ENCODE results near the gene KCNA5.
A peak's percentile ranks its signal among the peaks of the same experiment; 100 is the strongest.

Gene KCNA5

GRCh38 chr12:5068619-5069018, 24.9 kb downstream of the KCNA5 start:
- no peak for DNase-seq

- no peak for DNase-seq
Observed at GRCh38 chr12:5070090-5070489, 26.4 kb downstream of the KCNA5 start.

- no peak for DNase-seq
Observed at GRCh38 chr12:5071496-5071895, 27.8 kb downstream of the KCNA5 start.

- DNase-seq, result no peak
Observed at GRCh38 chr12:5072311-5072710, 28.6 kb downstream of the KCNA5 start.

- no peak for DNase-seq
Observed at GRCh38 chr12:5073054-5073453, 29.4 kb downstream of the KCNA5 start.

- DNase-seq, result no peak
Observed at GRCh38 chr12:5073853-5074252, 30.2 kb downstream of the KCNA5 start.

DNA sequence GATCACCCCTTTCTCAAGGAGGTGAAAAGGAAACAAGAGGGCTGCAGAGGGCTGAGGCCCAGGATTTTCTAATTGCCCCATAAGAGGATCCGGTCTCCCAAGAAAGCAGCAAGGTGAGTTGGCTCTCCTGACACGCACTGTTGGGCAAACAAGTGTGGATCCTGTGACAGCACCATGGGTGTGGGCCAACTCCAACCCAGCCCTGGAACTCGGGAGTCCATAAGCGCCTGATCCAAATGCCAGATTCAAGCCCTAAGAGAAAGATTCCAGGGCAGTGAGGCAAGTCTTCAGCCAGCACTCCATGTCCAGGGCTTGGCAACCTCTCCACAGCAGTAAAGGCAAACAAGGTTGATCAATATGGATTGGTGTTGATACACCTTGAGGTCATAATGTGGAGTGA, 33.1 kb downstream of the KCNA5 start:
- no peak for DNase-seq

GRCh38 chr12:5078423-5078822, 34.7 kb downstream of the KCNA5 start:
- no peak for DNase-seq

DNA sequence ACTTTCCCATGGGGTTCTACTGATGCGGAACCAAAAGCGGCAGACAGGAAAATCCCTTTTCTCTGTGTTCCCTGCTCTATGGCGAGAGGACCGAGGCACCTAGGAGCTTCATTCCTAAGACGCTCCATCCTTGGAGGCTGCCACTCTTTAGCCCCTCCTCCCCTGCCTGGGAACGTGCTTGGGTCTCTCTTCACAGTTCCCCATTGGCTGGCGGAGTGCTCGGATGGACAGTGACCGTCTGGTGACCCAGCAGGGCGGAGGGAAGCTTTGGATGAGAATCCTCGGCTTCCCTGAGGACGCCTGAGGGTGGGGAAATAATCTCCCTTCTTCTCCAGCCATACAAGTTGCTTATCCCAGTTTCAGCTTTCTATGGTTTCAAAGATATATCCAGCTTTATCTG, 37.3 kb downstream of the KCNA5 start:
- DNase-seq, result no peak

GRCh38 chr12:5083955-5084849, 40.5 kb downstream of the KCNA5 start:
- peak in 1 of 2 donors; percentile 24 for DNase-seq

DNA sequence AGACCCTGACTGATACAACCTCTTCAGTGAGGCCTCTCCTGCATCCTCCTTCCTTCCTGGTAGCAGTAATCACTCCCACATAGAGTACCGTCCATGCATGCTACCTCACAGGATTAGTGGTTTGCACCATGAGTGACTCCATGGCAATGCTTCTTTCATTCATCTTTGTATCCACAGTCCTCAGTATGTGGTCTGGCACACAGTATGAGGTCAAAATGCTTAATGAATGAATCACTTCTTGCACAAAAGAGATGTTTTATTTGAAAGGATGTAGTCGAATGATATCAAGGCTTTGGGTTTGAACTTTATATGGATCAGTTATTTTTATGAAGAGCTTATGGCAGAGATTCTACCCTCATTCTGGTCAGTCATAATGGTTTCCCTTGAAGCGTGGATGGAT, 42.2 kb downstream of the KCNA5 start:
- no peak for DNase-seq

- DNase-seq, result no peak
Observed at GRCh38 chr12:5087831-5088554, 44.3 kb downstream of the KCNA5 start.

DNA sequence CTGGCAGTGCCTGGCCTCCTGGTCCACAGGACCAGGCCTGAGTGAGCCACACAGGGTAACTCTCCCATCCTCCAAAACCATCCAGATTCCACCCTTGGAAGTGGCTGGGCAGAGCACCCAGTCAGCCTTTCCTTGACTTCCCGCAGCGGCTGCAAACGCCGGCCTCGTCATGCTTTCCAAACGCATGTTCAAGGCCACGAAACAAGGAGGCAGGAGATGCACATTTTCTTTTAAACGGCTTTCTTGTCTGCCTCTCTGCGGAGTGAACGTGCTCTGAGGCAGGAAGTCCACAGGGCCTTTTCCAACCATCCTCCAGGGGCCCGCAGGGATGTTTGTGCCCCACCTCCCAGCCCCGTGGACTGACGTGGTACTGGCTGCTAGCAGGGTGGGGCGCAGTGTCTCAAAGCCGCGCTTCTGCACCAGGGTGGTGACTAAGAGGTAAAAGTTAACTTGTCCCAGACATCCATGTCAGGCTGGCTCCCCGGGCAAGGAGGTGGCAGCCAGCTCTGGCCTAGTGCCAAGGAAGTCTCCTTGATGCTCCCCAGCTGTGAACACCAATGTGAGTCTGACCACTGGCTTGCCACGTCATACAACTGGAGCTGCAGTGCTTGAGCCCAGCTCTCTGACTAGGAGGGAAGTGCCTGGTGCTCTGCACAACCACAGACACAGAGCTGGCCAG, 45.0 kb downstream of the KCNA5 start:
- DNase-seq, result no peak

DNA sequence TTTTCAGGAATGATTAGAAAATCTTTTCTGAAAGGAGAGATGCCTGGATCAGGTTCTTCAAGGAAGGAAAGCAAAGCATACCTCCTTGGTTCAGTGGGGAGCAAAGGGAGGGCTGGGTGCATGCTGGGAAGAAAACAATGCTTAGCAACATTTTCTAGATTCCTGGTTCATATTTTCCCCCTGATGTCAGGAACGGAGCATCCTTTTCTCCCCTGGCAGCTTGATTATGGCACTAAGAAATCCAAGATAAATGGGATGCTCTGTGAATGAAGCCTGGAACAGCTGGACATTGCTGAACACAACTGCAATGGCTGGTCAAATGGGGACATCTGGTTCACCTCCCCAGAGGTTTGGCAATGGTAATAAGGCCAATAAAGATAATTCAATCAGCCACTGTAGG, 50.9 kb downstream of the KCNA5 start:
- DNase-seq, result no peak

DNA sequence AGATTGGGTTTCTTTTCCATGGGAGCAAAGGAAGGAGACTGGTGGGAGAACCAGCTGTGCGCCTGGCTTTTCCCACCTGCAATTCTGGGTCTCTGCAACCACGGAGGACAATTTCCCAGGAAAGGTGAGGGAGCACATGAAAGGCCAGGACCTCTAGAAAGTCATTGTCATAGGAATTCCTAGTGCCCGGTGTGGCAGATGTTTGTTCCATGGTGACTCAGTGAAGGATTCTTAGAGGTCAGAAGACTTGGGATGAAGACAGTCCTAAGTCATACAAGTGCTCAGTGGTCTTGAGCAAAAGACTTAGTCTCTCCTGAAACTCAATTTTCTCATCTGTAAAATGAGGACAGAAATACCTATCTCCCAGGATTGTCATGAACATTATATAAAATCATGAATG, 51.3 kb downstream of the KCNA5 start:
- DNase-seq, result no peak
